Activated naive CD8-positive, alpha-beta T cell (primary cell): ENCODE results near the gene MXD4.
"Not testable (repeated sequence)": the region's sequence is repeated elsewhere in the genome, so short reads cannot be mapped to it uniquely, and the experiment has no call there.

Experiments
- H3K27ac Mint-ChIP-seq: one replicate; pipeline ENCODE4 v1.8.0; 2021; ENCODE audit warnings: mixed read lengths
- H3K27me3 Mint-ChIP-seq: one replicate; pipeline ENCODE4 v1.8.0; 2021; ENCODE audit warnings: mixed read lengths
- H3K36me3 Mint-ChIP-seq: one replicate; pipeline ENCODE4 v1.8.0; 2021; ENCODE audit warnings: mixed read lengths
- H3K4me1 Mint-ChIP-seq: one replicate; pipeline ENCODE4 v1.8.0; 2021; ENCODE audit warnings: low read depth, mixed read lengths
- H3K4me3 Mint-ChIP-seq: one replicate; pipeline ENCODE4 v1.8.0; 2021; ENCODE audit warnings: mild to moderate bottlenecking, mixed read lengths
- H3K9me3 Mint-ChIP-seq: one replicate; pipeline ENCODE4 v1.8.0; 2021; ENCODE audit warnings: low read depth, mixed read lengths

The MXD4 gene

DNA sequence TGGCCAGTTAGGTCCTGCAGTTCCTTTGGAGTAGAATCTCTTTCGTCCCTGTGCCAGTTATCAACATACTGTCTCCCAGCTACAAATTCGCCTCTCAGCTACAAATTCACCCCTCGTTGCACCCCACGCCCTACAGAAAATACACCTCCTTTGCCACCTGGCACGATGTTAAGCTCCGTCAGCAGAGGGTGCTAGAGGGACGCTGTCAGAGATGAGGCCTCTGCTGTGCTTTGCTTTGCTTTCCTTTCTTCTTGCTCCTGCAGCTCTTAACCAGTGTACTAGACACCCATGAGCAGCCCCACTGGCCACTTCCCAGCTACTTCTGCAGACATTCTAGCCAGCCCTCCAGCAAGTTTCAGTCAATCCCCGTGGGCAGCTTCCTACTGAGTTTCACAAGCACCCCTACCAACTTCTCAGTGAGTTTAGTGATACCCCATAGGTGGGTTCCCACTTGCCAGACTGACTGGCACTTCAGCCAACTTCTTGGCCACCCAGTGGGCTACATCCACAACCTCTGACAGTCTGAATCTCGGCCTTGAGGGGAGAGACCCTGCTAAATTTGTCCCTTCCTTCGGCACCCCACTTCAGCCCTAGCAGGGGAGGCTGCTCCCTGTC, 41.8 kb downstream of the MXD4 start:
- Mint-ChIP-seq H3K4me3 (no peak overlapping the region), H3K27ac (no peak overlapping the region), H3K27me3 (no peaks in the 10 kb centered on the region), H3K4me1 (peaks cover 4% of the 10 kb centered on the region), H3K9me3 (no peaks in the 10 kb centered on the region), H3K36me3 (peaks cover 2% of the 10 kb centered on the region)

- H3K9me3 Mint-ChIP-seq = no peaks in the 10 kb centered on the region
- H3K27me3 Mint-ChIP-seq = no peaks in the 10 kb centered on the region
- peaks cover 4% of the 10 kb centered on the region for H3K4me1 Mint-ChIP-seq
- no peak overlapping the region for H3K4me3 Mint-ChIP-seq
- H3K27ac Mint-ChIP-seq = no peak overlapping the region
- H3K36me3 Mint-ChIP-seq = peaks cover 2% of the 10 kb centered on the region
These were observed 42.6 kb downstream of the MXD4 start for GRCh38 chr4:2219233-2219760.

- Mint-ChIP-seq H3K4me1 (peaks cover 4% of the 10 kb centered on the region), H3K36me3 (peaks cover 2% of the 10 kb centered on the region), H3K27ac (no peak overlapping the region), H3K9me3 (no peaks in the 10 kb centered on the region), H3K4me3 (no peak overlapping the region), H3K27me3 (no peaks in the 10 kb centered on the region)
These were observed 43.5 kb downstream of the MXD4 start for GRCh38 chr4:2218436-2218835.

DNA sequence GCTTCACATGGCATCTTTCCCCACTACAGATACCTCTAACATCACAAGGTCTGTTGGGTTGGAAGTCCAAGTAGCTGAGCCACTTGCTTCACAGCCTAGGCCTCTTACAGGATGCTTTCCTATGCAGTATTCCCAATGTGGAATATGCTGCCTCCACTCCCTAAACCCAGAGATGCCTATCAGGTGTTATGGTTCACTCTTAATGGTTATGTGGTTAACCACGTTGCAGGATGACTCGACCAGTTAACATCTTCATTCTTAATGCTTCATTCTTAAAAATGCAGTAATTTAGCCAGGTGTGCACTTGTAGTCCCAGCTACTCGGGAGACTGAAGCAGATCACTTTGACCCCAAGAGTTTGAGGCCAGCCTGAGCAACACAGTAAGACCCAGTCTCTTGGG, 44.2 kb downstream of the MXD4 start:
- H3K4me1 Mint-ChIP-seq = peaks cover 4% of the 10 kb centered on the region
- no peaks in the 10 kb centered on the region for H3K27me3 Mint-ChIP-seq
- H3K4me3 Mint-ChIP-seq = no peak overlapping the region
- no peaks in the 10 kb centered on the region for H3K9me3 Mint-ChIP-seq
- H3K36me3 Mint-ChIP-seq = peaks cover 2% of the 10 kb centered on the region
- no peak overlapping the region for H3K27ac Mint-ChIP-seq

DNA sequence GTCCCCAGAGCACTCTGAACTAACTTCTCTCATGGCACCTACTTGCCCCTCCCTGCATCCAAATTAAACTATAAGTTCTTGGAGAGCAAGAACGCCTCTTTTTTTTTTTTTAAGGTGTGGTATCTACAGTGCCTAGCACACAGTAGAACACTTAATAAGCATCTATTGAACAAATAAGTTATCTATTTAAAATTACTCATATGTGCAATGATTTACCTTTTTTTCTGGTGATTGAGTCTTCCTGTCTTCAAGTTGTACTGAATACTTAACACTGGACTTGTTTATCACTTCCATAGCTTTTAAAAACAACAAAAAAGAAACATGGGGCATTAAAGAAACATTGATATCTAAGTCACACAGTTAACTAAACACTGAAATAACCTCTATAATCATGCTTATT, 49.1 kb downstream of the MXD4 start:
- Mint-ChIP-seq H3K4me1 (no peaks in the 10 kb centered on the region), H3K36me3 (no peaks in the 10 kb centered on the region), H3K27ac (no peak overlapping the region), H3K4me3 (no peak overlapping the region), H3K27me3 (no peaks in the 10 kb centered on the region), H3K9me3 (no peaks in the 10 kb centered on the region)

DNA sequence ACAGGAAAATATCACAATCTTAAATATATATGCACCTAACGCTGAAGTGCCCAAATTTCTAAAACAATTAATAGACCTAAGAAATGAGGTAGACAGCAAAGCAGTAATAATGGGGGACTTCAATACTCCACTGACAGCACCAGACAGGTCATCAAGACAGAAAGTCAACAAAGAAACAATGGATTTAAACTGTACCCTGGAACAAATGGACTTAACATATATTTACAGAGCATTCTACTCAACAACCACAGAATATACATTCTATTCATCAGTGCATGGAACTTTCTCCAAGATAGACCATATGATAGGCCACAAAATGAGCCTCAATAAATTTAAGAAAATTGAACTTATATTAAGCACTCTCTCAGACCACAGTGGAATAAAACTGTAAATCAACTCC, 59.1 kb downstream of the MXD4 start:
- peaks cover 11% of the 10 kb centered on the region for H3K36me3 Mint-ChIP-seq
- not testable (repeated sequence) for H3K27ac Mint-ChIP-seq, H3K27me3 Mint-ChIP-seq, H3K4me1 Mint-ChIP-seq, H3K4me3 Mint-ChIP-seq, H3K9me3 Mint-ChIP-seq
